Measurements from ENCODE around the gene GARIN5A. TPM values are rescaled to one million over a fixed set of nuclear protein-coding genes. Genes with fewer than 3 reads are reported as not detected.

Gene GARIN5A
- total and polyA plus RNA-seq, 9 of the 15 experiments (the other 6 are each of a cell fraction or from before 2014, with no cell fraction given), result 0.10 to 0.82 (median 0.23) TPM; not detected in 2

GRCh38 chr19:50478901-50479715 is 2.5 kb upstream of the GARIN5A start (continued):
- TF ChIP-seq ATF1 (CRISPR knock-in tag; IDR thresholded peaks at IDR 0.05) (no peak), ATF1 (tag; IDR thresholded peaks at IDR 0.05) (no peak), MAFG (tag; conservative IDR thresholded peaks at IDR 0.05) (no peak), PTTG1 (tag; IDR thresholded peaks at IDR 0.05; ENCODE audit: low read depth) (no peak), SRSF9 (IDR thresholded peaks at IDR 0.05; ENCODE audit: borderline replicate concordance, low read depth, low read length) (no peak), ZNF408 (CRISPR knock-in tag; IDR thresholded peaks at IDR 0.05; ENCODE audit: low read depth) (no peak), CREB3L1 (IDR thresholded peaks at IDR 0.05; ENCODE audit: borderline replicate concordance, low read depth) (no peak), CTBP1 (IDR thresholded peaks at IDR 0.05; ENCODE audit: borderline replicate concordance) (peak; percentile 27; the same call in 1 of the 2 replicates), ATF6 (CRISPR knock-in tag; IDR thresholded peaks at IDR 0.05) (no peak), TAF9B (IDR thresholded peaks at IDR 0.05; ENCODE audit: partially characterized antibody) (no peak)
